Hepatocyte (in vitro differentiated cells): Measurements from ENCODE around the gene NRP1. TPM values are rescaled to one million over a fixed set of nuclear protein-coding genes. Genes with fewer than 3 reads are reported as not detected.

Experiments used
- DNase-seq: peaks from one replicate; pipeline ENCODE4 v3.0.0-alpha.2; 2016; ENCODE audit warnings: low spot score
- H2AFZ ChIP-seq: fragments of 200-600 bp; sonication (generic); 2 replicates; pipeline ENCODE4 v1.6.0; 2016; ENCODE audit warnings: antibody characterized with exemption, mild to moderate bottlenecking
- H3K27ac ChIP-seq: fragments of 200-600 bp; sonication (generic); 2 replicates; pipeline ENCODE4 v1.5.1; 2016; ENCODE audit warnings: mild to moderate bottlenecking
- H3K27me3 ChIP-seq: fragments of 200-600 bp; sonication (generic); 2 replicates; pipeline ENCODE4 v1.6.1; 2016
- H3K36me3 ChIP-seq: fragments of 200-600 bp; sonication (generic); replicated peaks from 2 replicates; pipeline ENCODE4 v1.5.1; 2016; ENCODE audit warnings: low read depth; ENCODE audit not compliant: insufficient read depth
- H3K4me1 ChIP-seq: fragments of 200-600 bp; sonication (generic); 2 replicates; pipeline ENCODE4 v1.5.1; 2016; ENCODE audit warnings: mild to moderate bottlenecking, moderate library complexity; ENCODE audit not compliant: insufficient read depth
- H3K4me2 ChIP-seq: fragments of 200-600 bp; sonication (generic); 2 replicates; pipeline ENCODE4 v1.6.0; 2016
- H3K4me3 ChIP-seq: fragments of 200-600 bp; sonication (generic); 2 replicates; pipeline ENCODE4 v1.5.1; 2016; ENCODE audit warnings: mild to moderate bottlenecking
- H3K79me2 ChIP-seq: fragments of 200-600 bp; sonication (generic); 2 replicates; pipeline ENCODE4 v1.6.0; 2017; ENCODE audit warnings: mild to moderate bottlenecking
- H3K9me2 ChIP-seq: fragments of 200-600 bp; sonication (generic); replicated peaks from 2 replicates; pipeline ENCODE4 v1.6.0; 2017; ENCODE audit warnings: mild to moderate bottlenecking; ENCODE audit not compliant: insufficient read depth
- H3K9me3 ChIP-seq: fragments of 200-600 bp; sonication (generic); 2 replicates; pipeline ENCODE4 v1.5.1; 2016; ENCODE audit warnings: low read depth, mild to moderate bottlenecking
- H4K20me1 ChIP-seq: fragments of 200-600 bp; sonication (generic); 2 replicates; pipeline ENCODE4 v1.6.0; 2016; ENCODE audit warnings: mild to moderate bottlenecking; ENCODE audit not compliant: insufficient read depth, poor library complexity, severe bottlenecking
- CTCF ChIP-seq: fragments of 200-600 bp; sonication (generic); IDR thresholded peaks from 2 replicates; pipeline ENCODE4 v1.5.1; 2016; ENCODE audit warnings: antibody characterized with exemption, mild to moderate bottlenecking; ENCODE audit not compliant: poor library complexity
- EZH2 ChIP-seq: fragments of 200-600 bp; sonication (generic); IDR thresholded peaks from 2 replicates; pipeline ENCODE4 v1.6.1; 2016; ENCODE audit warnings: antibody characterized with exemption, mild to moderate bottlenecking, borderline replicate concordance
- EZH2phosphoT487 ChIP-seq: fragments of 200-600 bp; sonication (generic); IDR thresholded peaks from one replicate; pipeline ENCODE4 v1.6.1; 2018; ENCODE audit warnings: antibody characterized with exemption, mild to moderate bottlenecking, low read depth, moderate library complexity; ENCODE audit not compliant: unreplicated experiment, severe bottlenecking
- WGBS: methylation state at CpG from one replicate; pipeline ENCODE4 v1.1.6; 2016; ENCODE audit warnings: low lambda C conversion rate; ENCODE audit errors: missing lambda C conversion rate; 5-methylcytosine and 5-hydroxymethylcytosine counted together
- polyA plus RNA-seq: library from polyadenylated mRNA; unstranded; fragments of >200 nt; fragmentation: Nextera tagmentation; extraction: Ambion mirVana; gene quantifications from 2 replicates; pipeline ENCODE4 v1.2.1, GENCODE V29; 2016
- total RNA-seq: library from RNA; depleted of rRNA; stranded (reverse); fragments of >200 nt; gene quantifications from 2 replicates; pipeline ENCODE4 v1.2.3, GENCODE V29; 2014

NRP1 gene
- total and polyA plus RNA-seq, 2 experiments from 2014 or later, result 32.2 to 46.9 TPM

GRCh38 chr10:33247221-33247922 lies 87.1 kb downstream of the NRP1 start:
- Histone ChIP-seq H4K20me1 (no peaks in the 10 kb centered on the region), H3K4me3 (no peak overlapping the region), H3K27me3 (no peaks in the 10 kb centered on the region), H3K27ac (no peak overlapping the region), H3K4me2 (no peak overlapping the region), H3K9me2 (no peaks in the 10 kb centered on the region), H3K36me3 (no peaks in the 10 kb centered on the region), H2AFZ (no peak overlapping the region), H3K4me1 (no peaks in the 10 kb centered on the region), H3K9me3 (no peaks in the 10 kb centered on the region), H3K79me2 (no peaks in the 10 kb centered on the region)
- WGBS, result 94% methylated on average over 11 of the region's 11 CpGs
- no peak for TF ChIP-seq EZH2phosphoT487
- no peak for TF ChIP-seq EZH2
- TF ChIP-seq CTCF, result no peak
- DNase-seq, result no peak

GRCh38 chr10:33245343-33245742 lies 89.1 kb downstream of the NRP1 start:
- TF ChIP-seq EZH2 (no peak), CTCF (no peak), EZH2phosphoT487 (no peak)
- H3K4me2 ChIP-seq, result no peak overlapping the region
- no peak for DNase-seq
- H3K27me3 ChIP-seq, result no peaks in the 10 kb centered on the region
- no peak overlapping the region for H2AFZ ChIP-seq
- no peaks in the 10 kb centered on the region for H3K9me3 ChIP-seq
- H3K79me2 ChIP-seq, result no peaks in the 10 kb centered on the region
- H4K20me1 ChIP-seq, result no peaks in the 10 kb centered on the region
- H3K27ac ChIP-seq, result peak overlapping the region; percentile 36
- H3K9me2 ChIP-seq, result no peaks in the 10 kb centered on the region
- H3K4me3 ChIP-seq, result no peak overlapping the region
- H3K36me3 ChIP-seq, result no peaks in the 10 kb centered on the region
- WGBS, result 79% methylated on average over 1 of the region's 1 CpG
- H3K4me1 ChIP-seq, result peaks cover 2% of the 10 kb centered on the region

- peaks cover 10% of the 10 kb centered on the region for H3K4me1 ChIP-seq
- H3K79me2 ChIP-seq, result no peaks in the 10 kb centered on the region
- no peak overlapping the region for H2AFZ ChIP-seq
- WGBS, result 49% methylated on average over 2 of the region's 2 CpGs
- no peaks in the 10 kb centered on the region for H3K9me3 ChIP-seq
- TF ChIP-seq EZH2phosphoT487, result no peak
- TF ChIP-seq EZH2, result no peak
- TF ChIP-seq CTCF, result no peak
- DNase-seq, result no peak
- no peaks in the 10 kb centered on the region for H3K27me3 ChIP-seq
- H3K36me3 ChIP-seq, result no peaks in the 10 kb centered on the region
- H4K20me1 ChIP-seq, result no peaks in the 10 kb centered on the region
- no peak overlapping the region for H3K4me3 ChIP-seq
- H3K27ac ChIP-seq, result no peak overlapping the region
- H3K4me2 ChIP-seq, result no peak overlapping the region
- H3K9me2 ChIP-seq, result no peaks in the 10 kb centered on the region
These were observed 90.0 kb downstream of the NRP1 start for GRCh38 chr10:33244354-33244967.
